Putamen (tissue), 1 donor: ENCODE measurements around the gene MED12L.
A peak's percentile ranks its signal among the peaks of the same experiment; 100 is the strongest.

Source experiments
- DNase-seq: peaks from one replicate; pipeline ENCODE4 v3.0.0-alpha.2; 2016; ENCODE audit warnings: low spot score

The MED12L gene

GRCh38 chr3:151452841-151453240, 367.4 kb downstream of the MED12L start:
- no peak for DNase-seq

GRCh38 chr3:151456065-151456464, 370.6 kb downstream of the MED12L start:
- DNase-seq: no peak

- no peak for DNase-seq
These were observed 373.9 kb downstream of the MED12L start for GRCh38 chr3:151459358-151459757.

- no peak for DNase-seq
These were observed 374.8 kb downstream of the MED12L start for GRCh38 chr3:151460228-151460627.

- DNase-seq: no peak
These were observed 375.4 kb downstream of the MED12L start, which contains the start of gene IGSF10 for GRCh38 chr3:151460774-151461450. Gene IGSF10, minus strand, starts transcription at chr3:151461061. Its CDS starts 2,352 bp downstream, at chr3:151458709.

- no peak for DNase-seq
These were observed 376.9 kb downstream of the MED12L start for GRCh38 chr3:151462278-151462780.

- no peak for DNase-seq
These were observed 377.5 kb downstream of the MED12L start for GRCh38 chr3:151462991-151463390.

GRCh38 chr3:151467069-151467468, 381.6 kb downstream of the MED12L start:
- no peak for DNase-seq

GRCh38 chr3:151468284-151468917, 382.9 kb downstream of the MED12L start:
- peak; percentile 29 for DNase-seq

GRCh38 chr3:151476344-151477018, 391.0 kb downstream of the MED12L start:
- DNase-seq: no peak

GRCh38 chr3:151477591-151478334, 392.3 kb downstream of the MED12L start:
- no peak for DNase-seq

- no peak for DNase-seq
These were observed 392.9 kb downstream of the MED12L start for GRCh38 chr3:151478335-151478697.

- DNase-seq: no peak
These were observed 394.0 kb downstream of the MED12L start for GRCh38 chr3:151479452-151479851.

- no peak for DNase-seq
These were observed 395.0 kb downstream of the MED12L start for GRCh38 chr3:151480492-151480891.

- DNase-seq: no peak
These were observed 398.0 kb downstream of the MED12L start for GRCh38 chr3:151483488-151483887.

- DNase-seq: no peak
These were observed 398.6 kb downstream of the MED12L start for GRCh38 chr3:151483961-151484520.
